ENCODE data around the gene CCHCR1. TPM values are rescaled to one million over a fixed set of nuclear protein-coding genes. Genes with fewer than 3 reads are reported as not detected.

CCHCR1 gene
- total and polyA plus RNA-seq, 2 of the 13 experiments (the other 11 are each of a cell fraction or from before 2014, with no cell fraction given) = 14.6 to 28.2 TPM

GRCh38 chr6:31186052-31186734, 28.6 kb upstream of the CCHCR1 start (continued):
- TF ChIP-seq THAP9 (CRISPR knock-in tag; IDR thresholded peaks at IDR 0.05; ENCODE audit: borderline replicate concordance) (peak; percentile 82; the same call in 1 of the 2 replicates), ZFX (CRISPR knock-in tag; IDR thresholded peaks at IDR 0.05; ENCODE audit: low read depth) (peak; percentile 97), HMGXB3 (CRISPR knock-in tag; IDR thresholded peaks at IDR 0.05; ENCODE audit: borderline replicate concordance) (no peak; the same call in 1 of the 2 replicates), ZNF275 (CRISPR knock-in tag; IDR thresholded peaks at IDR 0.05; ENCODE audit: borderline replicate concordance) (no peak), TBX3 (IDR thresholded peaks at IDR 0.05; ENCODE audit: borderline replicate concordance) (peak; percentile 23; the same call in 1 of the 2 replicates), ZMYM4 (CRISPR knock-in tag; IDR thresholded peaks at IDR 0.05) (peak; percentile 68), LCORL (IDR thresholded peaks at IDR 0.05) (0 out of 2 replicates have a peak, but pooled peaks have one; percentile 14), LCORL (CRISPR knock-in tag; IDR thresholded peaks at IDR 0.05) (peak; percentile 71; the same call in 1 of the 2 replicates), YY1 (IDR thresholded peaks at IDR 0.05; ENCODE audit: insufficient read depth, insufficient replicate concordance, low read depth, low read length) (peak; percentile 62), REST (IDR thresholded peaks at IDR 0.05; ENCODE audit: borderline replicate concordance in 1 of 2, low read depth in 1 of 2, low read length in 2 of 2) (0 out of 4 replicates have a peak, but pooled peaks of 1 of the 2 experiments have one; percentile 28), HMGXB4 (CRISPR knock-in tag; IDR thresholded peaks at IDR 0.05; ENCODE audit: borderline replicate concordance in 1 of 2, low read depth in 1 of 2) (peak; percentile 81 to 94; a peak in 3 of 4 replicates)

All from HepG2 (cell line).